Measurements from ENCODE around the gene OR8B4.
"Not testable (repeated sequence)": the region's sequence is repeated elsewhere in the genome, so short reads cannot be mapped to it uniquely, and the experiment has no call there.

OR8B4 gene

DNA sequence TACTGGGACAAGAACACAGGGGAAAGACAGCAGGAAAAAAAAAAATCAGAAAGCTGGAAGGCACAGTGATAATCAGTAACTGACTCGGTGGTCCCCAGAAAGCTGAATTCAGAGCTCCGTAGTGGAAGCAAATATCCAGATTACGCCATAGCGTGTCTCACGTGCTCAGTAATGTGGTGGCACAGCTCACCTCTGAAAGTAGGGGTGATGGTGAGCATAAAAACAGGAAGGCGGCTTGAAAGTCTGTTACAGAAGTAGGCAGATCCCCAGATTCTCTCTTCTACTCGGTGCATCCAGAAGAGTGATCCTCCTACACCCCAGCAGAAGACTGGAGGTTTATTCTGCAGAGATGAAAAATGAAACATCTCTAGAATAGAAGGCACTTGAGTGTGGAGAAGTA lies 14.8 kb downstream of the OR8B4 start:
- DNase-seq (ENCODE audit: low read depth in 1 of 2, low spot score in 1 of 2): no peak

DNA sequence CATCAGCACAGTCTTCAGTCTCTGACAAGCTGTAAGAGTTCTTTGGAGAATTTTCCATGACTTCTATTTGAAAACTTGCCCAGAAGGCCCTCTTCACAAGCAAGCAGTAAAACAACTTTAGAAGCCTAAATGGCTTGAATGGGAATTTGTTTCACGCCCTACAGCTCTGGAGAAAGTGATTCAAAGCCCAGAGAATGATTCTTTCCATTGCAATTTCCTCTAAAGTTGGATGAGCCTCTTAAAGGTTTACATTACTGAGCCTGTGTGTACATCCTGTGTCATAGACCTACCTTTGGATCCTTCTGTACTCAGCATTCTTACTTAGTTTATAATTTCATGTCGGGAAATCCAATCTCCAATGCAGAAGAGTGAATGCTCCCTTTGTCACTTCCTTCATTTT lies 19.1 kb downstream of the OR8B4 start:
- DNase-seq (ENCODE audit: low read depth in 1 of 2, low spot score in 1 of 2): no peak

DNA sequence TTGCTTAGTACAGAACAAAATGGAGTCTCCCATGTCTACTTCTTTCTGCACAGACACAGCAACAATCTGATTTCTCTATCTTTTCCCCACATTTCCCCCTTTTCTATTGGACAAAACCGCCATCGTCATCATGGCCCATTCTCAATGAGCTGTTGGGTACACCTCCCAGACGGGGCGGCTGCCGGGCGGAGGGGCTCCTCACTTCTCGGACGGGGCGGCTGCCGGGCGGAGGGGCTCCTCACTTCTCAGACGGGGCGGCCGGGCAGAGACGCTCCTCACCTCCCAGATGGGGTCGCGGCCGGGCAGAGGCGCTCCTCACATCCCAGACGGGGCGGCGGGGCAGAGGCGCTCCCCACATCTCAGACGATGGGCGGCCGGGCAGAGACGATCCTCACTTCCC lies 21.5 kb downstream of the OR8B4 start:
- DNase-seq (ENCODE audit: low read depth in 1 of 2, low spot score in 1 of 2): not testable (repeated sequence)

DNA sequence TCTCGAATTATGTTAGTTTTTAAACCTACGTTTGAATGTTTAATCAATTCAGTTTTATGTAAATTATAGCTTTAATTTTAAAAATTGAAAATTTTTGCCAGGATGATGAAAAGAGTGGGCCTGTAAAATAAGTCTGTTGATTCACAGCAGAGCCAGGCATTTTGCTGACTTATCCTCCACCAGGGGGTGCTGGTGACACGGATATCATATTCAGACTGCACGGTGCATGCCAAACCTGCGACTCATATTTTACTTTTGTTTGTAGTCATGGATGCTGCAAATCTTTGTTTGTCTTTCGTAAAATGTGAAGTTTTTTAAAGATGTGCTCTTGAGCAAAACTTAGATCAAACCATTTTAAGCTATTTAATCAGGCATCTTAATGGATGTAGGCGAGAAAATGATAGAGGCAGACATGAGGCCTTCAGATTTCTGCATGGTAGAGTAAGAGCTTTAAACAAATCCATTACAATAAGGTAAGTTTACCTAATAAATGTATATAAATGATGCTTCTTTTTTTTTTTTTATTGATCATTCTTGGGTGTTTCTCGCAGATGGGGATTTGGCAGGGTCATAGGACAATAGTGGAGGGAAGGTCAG lies 22.2 kb downstream of the OR8B4 start:
- DNase-seq (ENCODE audit: low read depth in 1 of 2, low spot score in 1 of 2): no peak

DNA sequence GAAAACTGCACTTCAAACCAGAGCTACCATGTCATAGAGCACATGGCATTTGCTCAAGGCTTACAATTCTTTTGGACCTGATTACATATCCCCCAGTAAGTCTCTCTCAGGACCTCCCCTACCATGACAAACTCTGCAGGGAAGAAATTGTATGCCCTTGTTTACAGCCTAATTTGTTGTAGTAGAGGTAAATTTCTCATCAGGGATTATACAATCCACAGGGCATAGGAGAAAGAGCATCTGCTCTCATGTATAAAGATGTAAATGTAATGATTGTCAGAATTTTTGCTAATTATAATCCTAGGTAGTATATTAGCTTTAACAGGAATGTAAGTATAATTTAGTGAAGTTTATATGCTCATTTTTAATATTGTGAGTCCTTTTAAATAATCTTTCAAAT lies 25.7 kb downstream of the OR8B4 start, which contains the start of gene OR8B3:
Gene OR8B3, minus strand, starts transcription at position 101 of the 400 bp plus-strand sequence. CDS start 1,673 bp downstream, outside the sequence.
- no peak for DNase-seq (ENCODE audit: low read depth in 1 of 2, low spot score in 1 of 2)

DNA sequence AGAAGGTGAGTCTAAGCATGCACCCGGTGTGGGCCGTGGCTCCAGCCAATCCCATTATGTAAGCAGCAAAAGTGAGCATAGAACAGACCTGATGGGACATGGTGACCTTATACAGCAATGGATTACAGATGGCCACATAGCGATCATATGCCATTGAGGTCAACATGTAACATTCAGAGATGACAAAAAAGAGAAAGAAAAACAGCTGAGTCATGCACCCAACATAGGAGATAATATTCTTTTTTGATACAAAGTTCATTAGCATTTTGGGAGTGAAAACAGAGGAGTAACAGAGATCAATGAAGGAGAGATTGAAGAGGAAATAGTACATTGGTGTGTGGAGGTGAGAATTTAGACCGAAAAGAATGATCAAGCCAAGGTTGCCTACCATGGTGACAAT lies 27.8 kb downstream of the OR8B4 start:
- DNase-seq (ENCODE audit: low read depth in 1 of 2, low spot score in 1 of 2): not testable (repeated sequence)

DNA sequence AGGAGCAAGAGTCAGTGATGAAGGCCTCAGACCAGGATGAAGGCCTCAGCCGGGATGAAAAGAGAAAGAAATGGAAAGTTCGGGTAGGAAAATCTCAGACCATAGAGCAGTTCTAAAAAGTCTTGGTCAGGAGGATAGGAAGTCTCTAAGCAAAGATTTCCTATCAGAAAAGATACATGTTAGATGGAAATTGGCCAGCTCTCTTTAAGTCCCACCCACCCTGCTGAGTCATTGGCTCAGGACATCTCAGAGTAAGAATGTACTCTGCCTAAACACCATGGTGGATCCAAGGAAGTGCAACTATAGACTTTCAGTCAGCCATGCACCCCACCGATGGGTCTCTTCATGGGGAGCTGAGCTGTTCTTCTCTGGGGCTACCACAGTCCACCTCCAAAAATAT lies 30.3 kb downstream of the OR8B4 start:
- DNase-seq (ENCODE audit: low read depth in 1 of 2, low spot score in 1 of 2): no peak

DNA sequence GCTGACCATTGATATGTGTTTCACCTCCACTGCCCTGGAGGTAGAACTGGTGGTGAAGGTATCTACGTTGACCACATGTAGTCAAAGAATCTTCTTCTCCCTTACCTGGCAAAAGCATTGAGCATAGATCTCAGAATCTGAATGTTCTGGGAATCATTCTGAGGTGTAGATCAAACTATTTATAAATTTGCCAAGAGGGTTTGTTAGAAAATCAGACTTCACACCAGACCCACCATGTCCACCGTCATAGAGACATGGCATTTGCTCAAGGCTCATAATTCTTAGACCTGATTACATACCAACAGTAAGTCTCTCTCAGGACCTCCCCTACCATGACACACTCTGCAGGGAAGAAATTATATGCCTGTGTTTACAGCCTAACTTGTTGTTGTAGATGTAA lies 40.3 kb downstream of the OR8B4 start, which contains the start of gene OR8B2:
Gene OR8B2, minus strand, starts transcription at position 101 of the 400 bp plus-strand sequence. CDS start 1,156 bp downstream, outside the sequence.
- no peak for DNase-seq (ENCODE audit: low read depth in 1 of 2, low spot score in 1 of 2)

DNA sequence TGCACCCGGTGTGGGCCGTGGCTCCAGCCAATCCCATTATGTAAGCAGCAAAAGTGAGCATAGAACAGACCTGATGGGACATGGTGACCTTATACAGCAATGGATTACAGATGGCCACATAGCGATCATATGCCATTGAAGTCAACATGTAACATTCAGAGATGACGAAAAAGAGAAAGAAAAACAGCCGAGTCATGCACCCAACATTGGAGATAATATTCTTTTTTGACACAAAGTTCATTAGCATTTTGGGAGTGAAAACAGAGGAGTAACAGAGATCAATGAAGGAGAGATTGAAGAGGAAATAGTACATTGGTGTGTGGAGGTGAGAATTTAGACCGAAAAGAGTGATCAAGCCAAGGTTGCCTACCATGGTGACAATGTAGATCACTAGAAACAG lies 41.8 kb downstream of the OR8B4 start:
- DNase-seq (ENCODE audit: low read depth in 1 of 2, low spot score in 1 of 2): not testable (repeated sequence)

DNA sequence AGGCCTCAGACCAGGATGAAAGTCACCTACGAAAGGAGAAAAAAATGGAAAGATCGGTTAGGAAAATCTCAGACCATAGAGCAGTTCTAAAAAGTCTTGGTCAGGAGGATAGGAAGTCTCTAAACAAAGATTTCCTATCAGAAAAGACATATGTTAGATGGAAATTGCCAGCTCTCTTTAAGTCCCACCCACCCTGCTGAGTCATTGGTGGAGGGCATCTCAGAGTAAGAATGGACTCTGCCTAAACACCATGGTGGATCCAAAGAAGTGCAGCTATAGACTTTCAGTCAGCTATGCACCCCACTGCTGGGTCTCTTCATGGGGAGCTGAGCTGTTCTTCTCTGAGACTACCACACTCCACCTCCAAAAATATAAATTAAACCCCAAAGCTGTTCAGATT lies 44.1 kb downstream of the OR8B4 start:
- DNase-seq (ENCODE audit: low read depth in 1 of 2, low spot score in 1 of 2): no peak

DNA sequence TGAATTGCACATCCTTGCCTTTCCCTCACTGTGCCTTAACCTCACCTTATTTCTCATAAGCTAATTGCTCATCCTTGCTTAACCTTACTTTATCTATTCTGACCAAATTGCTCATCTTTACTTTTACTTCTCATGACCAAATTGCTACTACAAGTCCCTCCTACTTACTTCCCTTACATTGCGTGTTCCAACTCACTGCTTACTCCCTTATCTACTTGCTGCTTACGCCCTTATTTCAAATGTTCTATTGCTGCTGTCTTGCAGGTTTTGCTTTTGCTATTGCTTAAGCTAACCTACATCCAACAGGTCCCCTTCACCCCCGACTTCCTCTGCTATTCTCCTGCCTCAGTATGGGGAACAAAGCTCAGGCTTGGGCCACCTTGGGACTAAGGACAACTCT lies 48.4 kb downstream of the OR8B4 start:
- no peak for DNase-seq (ENCODE audit: low read depth in 1 of 2, low spot score in 1 of 2)

Measured in activated T-helper 1 cell treated with anti-CD3 and anti-CD28 coated beads, Interleukin-2, amount 50 U/mL, for 16 hours (primary cell).